Natural killer cell treated with Interleukin-12 subunit alpha and Interleukin-12 subunit beta and Interleukin-15 and Interleukin-18, amount 100 ng/mL, for 72 hours (primary cell): ENCODE results near the gene NCAM1. TPM values are rescaled to one million over a fixed set of nuclear protein-coding genes. Genes with fewer than 3 reads are reported as not detected.
A peak's percentile ranks its signal among the peaks of the same experiment; 100 is the strongest.
"Not testable (repeated sequence)": the region's sequence is repeated elsewhere in the genome, so short reads cannot be mapped to it uniquely, and the experiment has no call there.

ENCODE experiments used
- ATAC-seq, 2 donors: fragments of 150-1000 bp; cut with Tn5 transposase in 1 of 2; sonication (Bioruptor Pico), chemical (Tn5 transposase) in 1 of 2; 2 replicates each; pipeline ENCODE4 v1.10.0; 2021
- DNase-seq: peaks from one replicate; pipeline ENCODE4 v3.0.0; 2022; ENCODE audit warnings: low spot score
- H3K27ac Mint-ChIP-seq, 2 donors: 1 replicate in 1 of 2; 2 replicates in 1 of 2; pipeline ENCODE4 v1.8.0; 2022; ENCODE audit warnings: mixed read lengths in 2 of 2, mild to moderate bottlenecking in 1 of 2, moderate library complexity in 1 of 2
- H3K27me3 Mint-ChIP-seq, 2 donors: 1 replicate in 1 of 2; 2 replicates in 1 of 2; pipeline ENCODE4 v1.8.0; 2022; ENCODE audit warnings: mixed read lengths in 2 of 2
- H3K36me3 Mint-ChIP-seq: one replicate; pipeline ENCODE4 v1.8.0; 2022; ENCODE audit warnings: mixed read lengths
- H3K4me1 Mint-ChIP-seq, 2 donors: 1 replicate in 1 of 2; 2 replicates in 1 of 2; pipeline ENCODE4 v1.8.0; 2022; ENCODE audit warnings: low read depth in 2 of 2, mixed read lengths in 2 of 2, mild to moderate bottlenecking in 1 of 2
- H3K4me3 Mint-ChIP-seq: one replicate; pipeline ENCODE4 v1.8.0; 2022; ENCODE audit warnings: mixed read lengths
- H3K9me3 Mint-ChIP-seq: 2 replicates; pipeline ENCODE4 v1.8.0; 2022; ENCODE audit warnings: mixed read lengths
- total RNA-seq, 2 donors: library from RNA; stranded (reverse); gene quantifications; one replicate each; pipeline ENCODE4 v1.2.3, GENCODE V29; 2022

NCAM1 gene
- total RNA-seq, 2 donors from 2014 or later: 54.2 to 65.7 TPM

- H3K27me3 Mint-ChIP-seq: no peaks in the 10 kb centered on the region
- no peak overlapping the region for H3K4me3 Mint-ChIP-seq
- H3K36me3 Mint-ChIP-seq: no peaks in the 10 kb centered on the region
- no peaks in the 10 kb centered on the region for H3K9me3 Mint-ChIP-seq
- DNase-seq (no peak), ATAC-seq (peak; percentile 81 to 87)
- peak overlapping the region in 1 of 2 donors; percentile 78 for H3K27ac Mint-ChIP-seq
- peaks cover 49 to 55% of the 10 kb centered on the region in 2 donors for H3K4me1 Mint-ChIP-seq
These were observed 57.7 kb downstream of the NCAM1 start for GRCh38 chr11:113018913-113019312.

DNA sequence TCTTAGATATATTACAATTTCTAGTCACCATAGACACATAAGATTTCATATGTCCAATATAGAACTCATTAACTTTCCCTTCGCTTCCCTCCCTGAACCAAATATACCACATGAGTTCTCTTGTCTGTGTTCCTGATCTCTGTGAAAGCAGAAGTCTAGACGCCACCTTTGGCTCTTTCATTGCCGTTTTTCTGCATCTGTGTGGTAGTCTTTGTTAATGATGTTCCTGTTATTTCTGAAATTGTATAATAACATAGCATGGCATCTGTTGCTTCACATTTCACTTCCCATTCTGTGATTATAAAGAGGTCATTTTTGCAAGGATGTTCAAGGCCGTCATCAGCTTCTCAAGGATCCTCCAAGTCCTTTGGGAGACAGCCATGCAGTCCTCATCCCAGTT is 58.5 kb downstream of the NCAM1 start:
- peaks cover 47 to 55% of the 10 kb centered on the region in 2 donors for H3K4me1 Mint-ChIP-seq
- DNase-seq (no peak), ATAC-seq (no peak)
- H3K9me3 Mint-ChIP-seq: no peaks in the 10 kb centered on the region
- peak overlapping the region in 1 of 2 donors; percentile 74 for H3K27ac Mint-ChIP-seq
- no peaks in the 10 kb centered on the region for H3K27me3 Mint-ChIP-seq
- H3K36me3 Mint-ChIP-seq: no peaks in the 10 kb centered on the region
- no peak overlapping the region for H3K4me3 Mint-ChIP-seq

- no peak for ATAC-seq
- Mint-ChIP-seq H3K4me1 (peaks cover 48 to 51% of the 10 kb centered on the region in 2 donors), H3K27me3 (no peaks in the 10 kb centered on the region), H3K9me3 (no peaks in the 10 kb centered on the region), H3K4me3 (no peak overlapping the region), H3K36me3 (no peaks in the 10 kb centered on the region), H3K27ac (no peak overlapping the region)
- no peak for DNase-seq
These were observed 59.9 kb downstream of the NCAM1 start for GRCh38 chr11:113021111-113021510.

- ATAC-seq: no peak
- DNase-seq: no peak
These were observed 61.0 kb downstream of the NCAM1 start for GRCh38 chr11:113022262-113022661.

GRCh38 chr11:113023228-113023627 is 62.0 kb downstream of the NCAM1 start:
- no peak for ATAC-seq
- Mint-ChIP-seq H3K27ac (no peak overlapping the region), H3K9me3 (no peaks in the 10 kb centered on the region), H3K4me3 (no peak overlapping the region), H3K27me3 (no peaks in the 10 kb centered on the region), H3K36me3 (no peaks in the 10 kb centered on the region), H3K4me1 (peaks cover 42 to 44% of the 10 kb centered on the region in 2 donors)
- DNase-seq: no peak

More at GRCh38 chr11:113022262-113022661, 61.0 kb downstream of the NCAM1 start:
- Mint-ChIP-seq H3K9me3 (no peaks in the 10 kb centered on the region), H3K27ac (no peak overlapping the region), H3K4me3 (no peak overlapping the region), H3K27me3 (no peaks in the 10 kb centered on the region), H3K4me1 (peaks cover 40 to 42% of the 10 kb centered on the region in 2 donors), H3K36me3 (no peaks in the 10 kb centered on the region)

GRCh38 chr11:113023986-113024385 is 62.8 kb downstream of the NCAM1 start:
- H3K4me3 Mint-ChIP-seq: no peak overlapping the region
- no peak overlapping the region for H3K27ac Mint-ChIP-seq
- no peaks in the 10 kb centered on the region for H3K9me3 Mint-ChIP-seq
- H3K4me1 Mint-ChIP-seq: peaks cover 34 to 39% of the 10 kb centered on the region in 2 donors
- H3K27me3 Mint-ChIP-seq: no peaks in the 10 kb centered on the region
- DNase-seq (no peak), ATAC-seq (no peak)
- no peaks in the 10 kb centered on the region for H3K36me3 Mint-ChIP-seq

- no peaks in the 10 kb centered on the region for H3K27me3 Mint-ChIP-seq
- no peak overlapping the region for H3K4me3 Mint-ChIP-seq
- H3K27ac Mint-ChIP-seq: no peak overlapping the region
- H3K4me1 Mint-ChIP-seq: peaks cover 25 to 26% of the 10 kb centered on the region in 2 donors
- ATAC-seq (no peak), DNase-seq (no peak)
- H3K36me3 Mint-ChIP-seq: no peaks in the 10 kb centered on the region
- H3K9me3 Mint-ChIP-seq: no peaks in the 10 kb centered on the region
These were observed 65.6 kb downstream of the NCAM1 start for GRCh38 chr11:113026778-113027177.

- no peaks in the 10 kb centered on the region for H3K9me3 Mint-ChIP-seq
- no peak for ATAC-seq
- no peaks in the 10 kb centered on the region for H3K36me3 Mint-ChIP-seq
- H3K27me3 Mint-ChIP-seq: no peaks in the 10 kb centered on the region
- H3K27ac Mint-ChIP-seq: no peak overlapping the region
- no peak overlapping the region for H3K4me3 Mint-ChIP-seq
- peaks cover 41 to 48% of the 10 kb centered on the region in 2 donors for H3K4me1 Mint-ChIP-seq
- DNase-seq: no peak
These were observed 73.4 kb downstream of the NCAM1 start for GRCh38 chr11:113034576-113034975.

DNA sequence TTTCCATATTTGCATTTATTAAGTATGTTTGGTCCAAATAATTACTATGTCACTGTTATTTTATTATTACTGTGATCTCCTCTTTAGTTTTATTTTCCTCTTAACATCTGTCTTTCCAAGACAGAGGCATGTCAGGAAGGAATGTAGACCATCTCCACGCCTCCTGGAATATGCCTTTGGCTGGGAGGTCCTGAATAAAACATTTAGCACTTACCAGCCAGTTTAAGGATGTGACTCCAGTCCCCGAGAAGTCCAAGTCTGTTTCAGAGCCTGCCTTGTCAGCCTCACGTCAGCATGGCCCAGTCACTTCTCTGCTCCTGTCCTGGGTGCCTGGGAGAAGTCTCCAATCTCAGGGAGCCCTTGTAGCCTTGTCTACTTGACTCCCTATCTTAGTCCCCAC is 74.5 kb downstream of the NCAM1 start:
- DNase-seq (no peak), ATAC-seq (no peak)
- Mint-ChIP-seq H3K27me3 (no peaks in the 10 kb centered on the region), H3K36me3 (no peaks in the 10 kb centered on the region), H3K27ac (no peak overlapping the region), H3K9me3 (no peaks in the 10 kb centered on the region), H3K4me3 (no peak overlapping the region), H3K4me1 (peaks cover 44 to 48% of the 10 kb centered on the region in 2 donors)

DNA sequence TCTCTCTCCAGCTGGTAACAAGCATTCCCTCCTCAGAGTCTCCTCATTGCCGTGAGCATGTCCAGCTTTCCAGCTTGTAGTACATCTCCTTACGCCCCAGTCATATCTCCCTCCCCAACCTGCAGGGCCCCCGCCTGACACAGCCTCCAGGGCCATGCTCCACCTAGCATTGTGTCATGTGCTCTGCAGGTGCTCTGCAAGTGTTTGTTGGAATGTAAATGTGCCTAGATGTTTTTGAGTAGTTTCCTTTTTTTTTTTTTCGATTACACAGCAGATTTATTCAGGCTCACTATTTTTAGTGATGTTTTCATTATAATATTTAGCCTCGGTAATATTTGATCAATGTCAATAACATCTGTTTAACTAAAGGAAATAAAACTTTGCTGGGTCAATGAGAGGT is 82.5 kb downstream of the NCAM1 start:
- H3K4me1 Mint-ChIP-seq: peaks cover 24 to 32% of the 10 kb centered on the region in 2 donors
- no peak overlapping the region for H3K27ac Mint-ChIP-seq
- DNase-seq: no peak
- no peak overlapping the region for H3K4me3 Mint-ChIP-seq
- H3K9me3 Mint-ChIP-seq: peaks cover 4% of the 10 kb centered on the region
- no peaks in the 10 kb centered on the region for H3K27me3 Mint-ChIP-seq
- ATAC-seq: no peak
- H3K36me3 Mint-ChIP-seq: peaks cover 8% of the 10 kb centered on the region

- DNase-seq (no peak), ATAC-seq (no peak)
- no peak overlapping the region for H3K4me3 Mint-ChIP-seq
- no peaks in the 10 kb centered on the region for H3K27me3 Mint-ChIP-seq
- peaks cover 8% of the 10 kb centered on the region for H3K36me3 Mint-ChIP-seq
- no peak overlapping the region for H3K27ac Mint-ChIP-seq
- peaks cover 4% of the 10 kb centered on the region for H3K9me3 Mint-ChIP-seq
- peaks cover 26 to 28% of the 10 kb centered on the region in 2 donors for H3K4me1 Mint-ChIP-seq
These were observed 83.9 kb downstream of the NCAM1 start for GRCh38 chr11:113045146-113045545.

DNA sequence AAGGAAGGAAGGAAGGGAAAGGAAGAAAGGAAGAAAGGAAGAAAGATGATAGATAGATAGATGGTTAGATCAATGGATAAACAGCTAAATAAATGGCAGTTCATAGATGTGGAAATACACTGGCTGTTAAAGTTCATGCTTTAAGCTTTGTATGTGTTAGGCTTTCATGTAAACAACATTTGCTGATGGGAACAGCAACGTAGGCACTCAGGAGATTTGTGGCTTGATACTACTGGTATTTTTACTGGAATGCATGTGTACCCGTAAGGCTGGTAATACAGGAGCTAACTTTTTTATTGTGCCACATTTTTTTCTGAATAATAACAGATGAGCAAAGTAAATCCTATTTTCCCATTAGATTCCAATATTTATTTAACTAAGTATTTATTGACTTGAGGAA is 85.6 kb downstream of the NCAM1 start:
- Mint-ChIP-seq H3K4me1 (peaks cover 24 to 26% of the 10 kb centered on the region in 2 donors), H3K36me3 (peaks cover 8% of the 10 kb centered on the region), H3K9me3 (peaks cover 4% of the 10 kb centered on the region), H3K4me3 (no peak overlapping the region), H3K27ac (no peak overlapping the region), H3K27me3 (no peaks in the 10 kb centered on the region)
- ATAC-seq (no peak), DNase-seq (no peak)

DNA sequence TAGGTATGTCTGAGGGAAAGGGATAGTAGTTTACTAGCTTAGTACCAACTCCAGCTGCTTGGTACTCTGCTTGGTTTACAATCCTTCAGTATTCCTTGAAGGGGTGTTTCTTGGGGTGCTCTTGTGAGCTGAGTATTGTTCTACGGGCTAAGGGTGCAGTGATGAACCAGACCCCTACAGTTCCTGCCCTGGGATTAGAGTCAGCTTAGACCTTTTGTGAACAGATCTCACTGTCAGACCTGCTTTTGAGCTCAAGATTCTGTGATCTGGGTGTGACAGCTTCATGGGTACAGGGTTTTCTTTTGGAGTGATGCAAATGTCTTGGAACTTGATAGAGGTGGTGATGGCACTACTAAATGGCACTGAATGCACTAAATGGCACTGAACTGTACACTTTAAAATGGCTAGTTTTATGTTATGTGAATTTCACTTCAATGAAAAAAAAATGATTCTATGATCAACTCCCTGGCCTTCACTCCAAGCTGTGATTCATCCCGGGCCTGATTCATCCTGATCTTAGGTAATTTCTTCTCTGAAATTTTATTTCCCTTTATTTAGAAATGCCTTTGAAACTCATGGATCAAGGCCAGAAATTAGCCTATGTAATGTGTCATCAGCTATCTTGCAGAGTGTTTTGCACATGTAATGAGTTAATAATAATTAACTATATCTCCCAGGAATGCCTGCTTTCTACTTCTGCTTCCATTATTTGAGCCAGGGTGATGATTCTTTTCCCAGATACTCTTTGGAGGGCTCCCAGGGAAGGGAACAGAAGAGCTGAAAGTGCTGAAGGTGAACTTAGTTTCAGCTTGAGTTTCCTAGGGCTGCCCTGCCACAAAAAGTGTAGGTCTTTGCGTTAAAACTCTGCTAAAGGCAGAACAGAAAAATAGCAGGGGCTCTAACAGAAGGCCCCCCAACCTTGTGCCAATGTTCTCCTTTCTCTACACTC is 87.9 kb downstream of the NCAM1 start:
- Mint-ChIP-seq H3K4me3 (no peak overlapping the region), H3K36me3 (peaks cover 8% of the 10 kb centered on the region), H3K4me1 (peaks cover 13 to 15% of the 10 kb centered on the region in 2 donors), H3K27ac (no peak overlapping the region), H3K9me3 (peaks cover 7% of the 10 kb centered on the region), H3K27me3 (no peaks in the 10 kb centered on the region)
- DNase-seq (no peak), ATAC-seq (no peak)

- not testable (repeated sequence) for ATAC-seq, H3K27ac Mint-ChIP-seq, H3K27me3 Mint-ChIP-seq, H3K9me3 Mint-ChIP-seq, H3K4me3 Mint-ChIP-seq, DNase-seq, H3K36me3 Mint-ChIP-seq
- peaks cover 14 to 16% of the 10 kb centered on the region in 2 donors for H3K4me1 Mint-ChIP-seq
These were observed 91.8 kb downstream of the NCAM1 start for GRCh38 chr11:113053042-113053441.
